ENCODE results near the gene KANSL1. TPM values are rescaled to one million over a fixed set of nuclear protein-coding genes. Genes with fewer than 3 reads are reported as not detected.

Gene KANSL1
- total RNA-seq, 1 donor from 2014 or later, result 154 TPM

GRCh38 chr17:46003907-46004748 lies 189.1 kb downstream of the KANSL1 start:
- H3K36me3 Mint-ChIP-seq (ENCODE audit: low read depth, unreplicated experiment), result no peaks in the 10 kb centered on the region

GRCh38 chr17:46002973-46003316 lies 190.3 kb downstream of the KANSL1 start:
- Mint-ChIP-seq H3K36me3 (ENCODE audit: low read depth, unreplicated experiment) (no peaks in the 10 kb centered on the region), H3K9me3 (ENCODE audit: unreplicated experiment) (no peaks in the 10 kb centered on the region), H3K4me3 (ENCODE audit: unreplicated experiment) (no peak overlapping the region), H3K4me1 (ENCODE audit: unreplicated experiment) (peaks cover 6% of the 10 kb centered on the region), H3K27me3 (ENCODE audit: unreplicated experiment) (peaks cover 6% of the 10 kb centered on the region), H3K27ac (ENCODE audit: unreplicated experiment) (no peak overlapping the region)
- DNase-seq (ENCODE audit: low spot score), result no peak
- no peak for TF ChIP-seq CTCF (IDR thresholded peaks at IDR 0.05; ENCODE audit: unreplicated experiment)

More at GRCh38 chr17:46003907-46004748, 189.1 kb downstream of the KANSL1 start:
- Mint-ChIP-seq H3K4me1 (ENCODE audit: unreplicated experiment) (peaks cover 6% of the 10 kb centered on the region), H3K27me3 (ENCODE audit: unreplicated experiment) (peaks cover 6% of the 10 kb centered on the region), H3K4me3 (ENCODE audit: unreplicated experiment) (no peak overlapping the region), H3K27ac (ENCODE audit: unreplicated experiment) (no peak overlapping the region), H3K9me3 (ENCODE audit: unreplicated experiment) (no peaks in the 10 kb centered on the region)
- TF ChIP-seq CTCF (IDR thresholded peaks at IDR 0.05; ENCODE audit: unreplicated experiment), result no peak
- DNase-seq (ENCODE audit: low spot score), result no peak

GRCh38 chr17:46002311-46002972 lies 190.8 kb downstream of the KANSL1 start:
- Mint-ChIP-seq H3K27me3 (ENCODE audit: unreplicated experiment) (peaks cover 6% of the 10 kb centered on the region), H3K9me3 (ENCODE audit: unreplicated experiment) (no peaks in the 10 kb centered on the region), H3K27ac (ENCODE audit: unreplicated experiment) (no peak overlapping the region), H3K4me1 (ENCODE audit: unreplicated experiment) (peaks cover 6% of the 10 kb centered on the region), H3K36me3 (ENCODE audit: low read depth, unreplicated experiment) (no peaks in the 10 kb centered on the region), H3K4me3 (ENCODE audit: unreplicated experiment) (no peak overlapping the region)
- TF ChIP-seq CTCF (IDR thresholded peaks at IDR 0.05; ENCODE audit: unreplicated experiment), result peak; percentile 95
- peak; percentile 80 for DNase-seq (ENCODE audit: low spot score)

- peaks cover 6% of the 10 kb centered on the region for H3K27me3 Mint-ChIP-seq (ENCODE audit: unreplicated experiment)
- no peak overlapping the region for H3K27ac Mint-ChIP-seq (ENCODE audit: unreplicated experiment)
- peaks cover 6% of the 10 kb centered on the region for H3K4me1 Mint-ChIP-seq (ENCODE audit: unreplicated experiment)
- TF ChIP-seq CTCF (IDR thresholded peaks at IDR 0.05; ENCODE audit: unreplicated experiment), result no peak
- H3K4me3 Mint-ChIP-seq (ENCODE audit: unreplicated experiment), result no peak overlapping the region
- H3K36me3 Mint-ChIP-seq (ENCODE audit: low read depth, unreplicated experiment), result no peaks in the 10 kb centered on the region
- no peak for DNase-seq (ENCODE audit: low spot score)
- H3K9me3 Mint-ChIP-seq (ENCODE audit: unreplicated experiment), result no peaks in the 10 kb centered on the region
Observed at GRCh38 chr17:46001390-46002310, 191.6 kb downstream of the KANSL1 start.

All from endothelial cell (in vitro differentiated cells).